GM21423 (cell line): ENCODE measurements around the gene SH3BP5.

Source experiments
- ATAC-seq: cut with Tn5 transposase; IDR thresholded peaks from one replicate; pipeline ENCODE4 v1.9.1; 2021; ENCODE audit warnings: mild to moderate bottlenecking, moderate library complexity; ENCODE audit not compliant: unreplicated experiment

SH3BP5 gene

DNA sequence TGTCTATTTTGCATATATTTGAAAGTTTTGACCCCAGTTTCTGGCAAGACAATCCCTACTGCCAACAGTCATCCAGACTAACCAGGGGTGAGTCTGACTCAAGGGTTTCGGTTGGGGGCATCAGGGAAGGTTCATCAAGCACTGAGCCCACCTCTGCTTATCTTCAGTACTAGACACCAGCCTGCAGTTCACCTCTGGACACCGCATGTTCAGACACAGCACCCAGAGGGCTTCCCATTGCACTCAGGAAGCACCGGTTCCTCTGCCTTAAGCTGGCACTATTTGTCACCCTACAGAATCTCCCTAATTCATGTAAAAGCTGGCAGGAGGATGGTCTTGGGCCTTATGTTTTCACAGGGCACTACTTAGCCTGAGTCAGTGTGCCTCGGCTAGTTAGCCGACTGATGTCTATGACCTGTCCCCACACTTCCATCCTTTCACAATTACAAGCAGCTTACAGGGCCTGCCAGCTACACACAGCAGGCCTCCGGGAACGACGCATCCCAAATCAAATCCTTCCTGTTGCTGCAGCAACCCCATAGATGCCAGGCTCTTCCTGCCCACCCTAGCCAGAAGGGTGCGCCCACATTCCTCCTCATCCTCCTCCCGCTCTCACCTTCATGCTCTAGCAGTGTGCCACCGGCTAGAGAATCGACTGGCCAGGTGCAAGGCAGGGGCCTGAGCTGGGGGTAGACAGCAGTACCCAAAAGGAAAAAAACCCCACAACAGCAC, 52.5 kb downstream of the SH3BP5 start:
- no peak for ATAC-seq

GRCh38 chr3:15279205-15279604, 53.2 kb downstream of the SH3BP5 start:
- no peak for ATAC-seq

- no peak for ATAC-seq
Observed at GRCh38 chr3:15277861-15278500, 54.4 kb downstream of the SH3BP5 start.

GRCh38 chr3:15276028-15276724, 56.2 kb downstream of the SH3BP5 start:
- ATAC-seq = no peak

DNA sequence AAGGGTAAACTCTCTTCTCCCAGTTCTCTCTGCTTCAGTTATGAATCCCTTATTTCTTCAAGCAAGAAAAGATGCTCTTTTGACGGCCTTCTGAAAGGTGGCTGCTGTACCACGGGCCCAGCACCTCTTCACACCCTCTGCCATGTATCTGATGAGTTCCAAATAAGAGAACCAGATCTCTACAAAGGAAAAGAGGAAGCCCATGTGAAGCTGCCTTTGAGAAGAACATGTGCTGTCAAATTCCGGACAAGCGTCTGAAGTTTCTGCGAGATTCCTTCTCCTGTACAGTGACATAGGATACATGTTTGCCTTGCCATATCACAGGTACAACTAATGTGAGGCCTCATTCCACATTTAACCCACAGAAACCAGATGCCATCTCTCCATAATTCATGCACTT, 59.2 kb downstream of the SH3BP5 start:
- ATAC-seq = no peak

- ATAC-seq = no peak
Observed at GRCh38 chr3:15272426-15273196, 59.8 kb downstream of the SH3BP5 start.

GRCh38 chr3:15271785-15272381, 60.5 kb downstream of the SH3BP5 start:
- peak; percentile 62 for ATAC-seq

DNA sequence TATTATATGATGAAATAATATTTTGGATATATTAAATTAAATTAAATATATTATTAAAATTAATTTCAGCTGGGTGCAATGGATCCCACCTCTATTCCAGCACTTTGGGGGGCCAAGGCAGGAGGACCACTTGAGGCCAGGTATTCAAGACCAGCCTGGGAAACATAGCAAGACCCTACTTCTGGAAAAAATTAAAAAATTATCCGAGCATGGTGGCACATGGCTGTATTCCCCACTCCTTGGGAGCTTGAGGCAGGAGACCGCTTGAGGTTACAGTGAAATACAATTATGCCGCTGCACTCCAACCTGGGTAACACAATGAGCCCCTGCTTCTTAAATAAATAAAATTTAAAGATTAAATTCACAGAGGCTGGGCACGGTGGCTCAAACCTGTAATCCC, 61.4 kb downstream of the SH3BP5 start:
- ATAC-seq = no peak

GRCh38 chr3:15269091-15269989, 63.0 kb downstream of the SH3BP5 start:
- ATAC-seq = peak; percentile 60

GRCh38 chr3:15268033-15268631, 64.3 kb downstream of the SH3BP5 start:
- ATAC-seq = peak; percentile 45

DNA sequence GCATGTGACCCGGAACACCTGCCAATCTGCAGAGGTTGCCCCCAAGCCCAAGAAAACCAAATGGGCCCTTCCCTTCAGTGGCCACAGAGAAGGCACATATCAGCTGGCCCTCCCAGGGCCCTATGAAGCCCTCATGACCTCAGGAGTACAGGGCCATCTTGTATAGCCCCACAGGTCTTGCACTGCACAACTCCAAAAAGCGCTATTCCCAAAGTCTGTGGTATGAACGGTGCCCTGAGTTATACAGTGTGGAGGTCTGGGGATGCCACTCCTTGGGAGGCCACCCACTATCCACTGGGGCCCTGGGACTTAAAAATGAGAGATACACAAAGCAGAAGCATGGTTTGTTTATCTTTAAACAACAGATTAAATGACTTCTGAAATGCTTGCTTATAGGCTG, 64.9 kb downstream of the SH3BP5 start:
- no peak for ATAC-seq

- no peak for ATAC-seq
Observed at GRCh38 chr3:15266510-15267376, 65.6 kb downstream of the SH3BP5 start.

DNA sequence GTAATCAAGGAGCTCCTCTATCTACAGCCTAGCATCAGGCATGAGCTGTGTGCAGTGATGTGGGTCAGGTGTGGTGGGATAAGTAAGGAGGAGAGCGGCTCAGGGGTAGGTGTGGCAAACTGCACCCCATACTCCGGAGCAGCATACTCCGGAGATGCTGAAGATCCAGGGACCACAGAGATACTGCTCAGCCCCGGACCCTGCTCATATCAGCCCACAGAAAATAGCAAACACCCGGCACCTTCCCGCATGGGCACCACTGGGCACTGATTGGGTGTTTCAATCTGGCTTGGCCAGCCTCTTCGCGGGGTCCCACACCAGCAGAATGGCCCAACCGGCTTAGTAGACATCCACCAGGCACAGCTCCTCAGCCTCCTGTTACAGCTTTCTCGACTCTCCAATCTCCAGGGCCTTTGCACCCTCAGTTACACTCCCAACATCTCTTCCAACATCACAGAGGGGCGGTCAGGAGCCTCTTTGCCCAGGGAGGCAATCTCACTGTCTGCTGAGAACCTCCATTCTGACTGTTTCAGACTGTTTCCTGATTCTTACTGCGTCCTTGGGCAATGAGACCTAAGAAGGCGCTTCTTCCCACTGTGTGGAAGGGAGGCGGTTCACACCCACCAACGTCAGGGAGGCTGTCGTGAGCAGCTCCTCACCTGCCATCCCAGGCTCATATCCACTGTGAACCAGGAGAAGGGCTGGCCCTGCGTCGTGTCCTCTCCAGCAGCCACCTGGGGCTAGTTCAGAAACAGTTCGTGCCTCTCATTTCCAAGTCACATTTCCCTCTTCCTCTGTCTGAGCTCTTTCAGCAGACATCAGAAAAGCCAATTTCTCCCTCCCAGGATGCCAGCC, 66.5 kb downstream of the SH3BP5 start:
- no peak for ATAC-seq

DNA sequence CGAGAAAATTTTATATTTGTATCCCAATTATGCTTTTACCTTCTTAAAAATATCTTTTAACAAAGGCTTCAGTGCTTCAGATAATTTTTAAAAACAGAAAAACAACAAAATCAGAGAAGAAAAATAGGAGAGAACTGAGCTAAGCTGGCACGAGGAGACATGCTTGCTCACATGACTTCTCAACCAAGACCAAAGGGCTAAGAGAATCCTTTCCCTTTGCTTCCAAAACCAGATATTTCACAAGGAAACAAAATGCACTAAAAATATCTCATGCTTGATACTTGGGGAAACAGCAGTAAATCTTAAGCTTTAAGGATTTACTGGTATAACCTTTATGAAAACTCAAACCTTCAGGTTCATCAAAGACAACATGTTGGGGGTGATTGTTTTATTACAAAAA, 67.9 kb downstream of the SH3BP5 start:
- no peak for ATAC-seq

- ATAC-seq = no peak
Observed at GRCh38 chr3:15263926-15264325, 68.5 kb downstream of the SH3BP5 start.

GRCh38 chr3:15263120-15263519, 69.3 kb downstream of the SH3BP5 start:
- ATAC-seq = no peak

DNA sequence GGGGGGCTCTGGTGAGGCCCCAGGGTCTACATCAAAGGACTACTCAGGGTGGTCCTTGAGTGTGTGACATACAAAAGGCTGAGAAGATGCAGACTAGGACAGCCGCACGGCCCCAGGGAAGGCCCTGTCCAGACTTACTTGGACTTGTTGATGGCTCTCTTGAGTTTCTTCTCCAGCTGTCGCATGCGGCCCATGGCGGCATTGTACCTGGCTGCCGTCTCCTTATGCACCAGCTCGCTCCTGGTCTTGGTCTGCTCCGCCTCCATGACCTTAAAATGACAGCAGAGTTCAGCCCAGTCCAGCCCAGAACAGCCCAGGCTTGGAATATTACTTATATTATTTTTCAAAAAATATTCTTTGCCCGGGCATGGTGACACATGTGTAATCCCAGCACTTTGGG, 70.4 kb downstream of the SH3BP5 start:
- no peak for ATAC-seq

GRCh38 chr3:15261274-15261673, 71.1 kb downstream of the SH3BP5 start:
- no peak for ATAC-seq
